Colonic mucosa (tissue), 4 donors: Measurements from ENCODE around the gene ZNF407. TPM values are rescaled to one million over a fixed set of nuclear protein-coding genes. Genes with fewer than 3 reads are reported as not detected.

Experiments used
- DNase-seq: peaks from one replicate; pipeline ENCODE4 v3.0.0-alpha.2; 2020
- H3K27ac ChIP-seq: fragments of 200-600 bp; one replicate; pipeline ENCODE4 v1.8.0; 2021
- H3K27me3 ChIP-seq: fragments of 200-600 bp; one replicate; pipeline ENCODE4 v1.8.0; 2021
- H3K36me3 ChIP-seq: fragments of 200-600 bp; one replicate; pipeline ENCODE4 v1.8.0; 2021
- H3K4me1 ChIP-seq: fragments of 200-600 bp; one replicate; pipeline ENCODE4 v1.8.0; 2021; ENCODE audit warnings: mild to moderate bottlenecking
- H3K4me3 ChIP-seq: fragments of 200-600 bp; one replicate; pipeline ENCODE4 v1.8.0; 2021
- H3K9ac ChIP-seq, 2 donors: one replicate each; pipeline ENCODE4 v1.7.0; 2013; ENCODE audit warnings: control low read depth in 2 of 2, low read depth in 2 of 2, low read length in 2 of 2
- H3K9me3 ChIP-seq: fragments of 200-600 bp; one replicate; pipeline ENCODE4 v1.8.0; 2021
- CTCF ChIP-seq: fragments of 200-600 bp; IDR thresholded peaks from one replicate; pipeline ENCODE4 v1.8.0; 2022; ENCODE audit warnings: antibody characterized with exemption, mild to moderate bottlenecking
- intact Hi-C: fragments of 100-400 bp; cut with DNase I; formaldehyde crosslinking; loops from one replicate; pipeline ENCODE4 v1.14.1; 2022
- total RNA-seq, 2 donors: library from RNA; stranded (reverse); fragmentation: NEBNext Ultra II Directional in 1 of 2; extraction: Animal tissue kit (Norgen Biotek cat#: 25700) in 1 of 2; gene quantifications; one replicate each; pipeline ENCODE4 v1.2.1, GENCODE V29; 2021
- donor health status: healthy.
- donor health status: DM: no; HTN: no; CAD: no.
- donor health status: DM: no; HTN: no; CAD: no.

ZNF407 gene
- total RNA-seq, 2 donors from 2014 or later = 8.1 to 13.1 TPM

GRCh38 chr18:74695170-74695569 lies 97.5 kb downstream of the ZNF407 start:
- Histone ChIP-seq H3K9me3 (no peaks in the 10 kb centered on the region), H3K4me3 (no peak overlapping the region), H3K27me3 (no peaks in the 10 kb centered on the region), H3K9ac (no peak overlapping the region), H3K27ac (no peak overlapping the region), H3K36me3 (no peaks in the 10 kb centered on the region), H3K4me1 (no peaks in the 10 kb centered on the region)
- intact Hi-C loops = no loop called here
- no peak for TF ChIP-seq CTCF
- no peak for DNase-seq

GRCh38 chr18:74698881-74699280 lies 101.2 kb downstream of the ZNF407 start:
- intact Hi-C loops = no loop called here
- H3K4me1 ChIP-seq = no peaks in the 10 kb centered on the region
- H3K9ac ChIP-seq = no peak overlapping the region
- no peak overlapping the region for H3K4me3 ChIP-seq
- H3K27ac ChIP-seq = no peak overlapping the region
- no peak for TF ChIP-seq CTCF
- H3K9me3 ChIP-seq = no peaks in the 10 kb centered on the region
- H3K27me3 ChIP-seq = no peaks in the 10 kb centered on the region
- no peak for DNase-seq
- no peaks in the 10 kb centered on the region for H3K36me3 ChIP-seq

- H3K36me3 ChIP-seq = no peaks in the 10 kb centered on the region
- no peak overlapping the region for H3K4me3 ChIP-seq
- H3K4me1 ChIP-seq = no peaks in the 10 kb centered on the region
- no peak overlapping the region for H3K9ac ChIP-seq
- H3K27ac ChIP-seq = no peak overlapping the region
- no peaks in the 10 kb centered on the region for H3K27me3 ChIP-seq
- H3K9me3 ChIP-seq = no peaks in the 10 kb centered on the region
- intact Hi-C loops = no loop called here
- TF ChIP-seq CTCF = no peak
- DNase-seq = no peak
Observed at GRCh38 chr18:74699455-74699854, 101.8 kb downstream of the ZNF407 start.

- no peak for DNase-seq
- H3K27ac ChIP-seq = no peak overlapping the region
- H3K9me3 ChIP-seq = no peaks in the 10 kb centered on the region
- intact Hi-C loops = no loop called here
- H3K4me3 ChIP-seq = no peak overlapping the region
- no peaks in the 10 kb centered on the region for H3K36me3 ChIP-seq
- no peaks in the 10 kb centered on the region for H3K4me1 ChIP-seq
- H3K9ac ChIP-seq = no peak overlapping the region
- TF ChIP-seq CTCF = no peak
- no peaks in the 10 kb centered on the region for H3K27me3 ChIP-seq
Observed at GRCh38 chr18:74702950-74703349, 105.3 kb downstream of the ZNF407 start.

- DNase-seq = no peak
- no peaks in the 10 kb centered on the region for H3K36me3 ChIP-seq
- no peak overlapping the region for H3K9ac ChIP-seq
- no peak for TF ChIP-seq CTCF
- H3K27me3 ChIP-seq = no peaks in the 10 kb centered on the region
- no peak overlapping the region for H3K4me3 ChIP-seq
- no peaks in the 10 kb centered on the region for H3K4me1 ChIP-seq
- intact Hi-C loops = no loop called here
- no peak overlapping the region for H3K27ac ChIP-seq
- no peaks in the 10 kb centered on the region for H3K9me3 ChIP-seq
Observed at GRCh38 chr18:74708169-74708568, 110.5 kb downstream of the ZNF407 start.

- intact Hi-C loops = no loop called here
Observed at GRCh38 chr18:74709452-74709851, 111.8 kb downstream of the ZNF407 start.

More at GRCh38 chr18:74709452-74709851, 111.8 kb downstream of the ZNF407 start:
- no peak overlapping the region for H3K4me3 ChIP-seq
- no peak for DNase-seq
- no peak overlapping the region for H3K27ac ChIP-seq
- H3K4me1 ChIP-seq = no peaks in the 10 kb centered on the region
- no peaks in the 10 kb centered on the region for H3K36me3 ChIP-seq
- no peaks in the 10 kb centered on the region for H3K27me3 ChIP-seq
- H3K9ac ChIP-seq = no peak overlapping the region
- no peak for TF ChIP-seq CTCF
- H3K9me3 ChIP-seq = no peaks in the 10 kb centered on the region
